Mesodermal cell (in vitro differentiated cells): ENCODE data around the gene PSMA8.
"Not testable (repeated sequence)": the region's sequence is repeated elsewhere in the genome, so short reads cannot be mapped to it uniquely, and the experiment has no call there.

Source experiments
- H3K27ac ChIP-seq: 2 replicates; pipeline ENCODE4 v1.7.0; 2013; ENCODE audit warnings: mild to moderate bottlenecking, low read depth, low read length, moderate library complexity; ENCODE audit not compliant: severe bottlenecking
- H3K36me3 ChIP-seq: 2 replicates; pipeline ENCODE4 v1.7.1; 2013; ENCODE audit warnings: mild to moderate bottlenecking, low read length, moderate library complexity; ENCODE audit not compliant: control insufficient read depth, insufficient read depth
- H3K4me1 ChIP-seq: one replicate; pipeline ENCODE4 v1.7.1; 2013; ENCODE audit warnings: mild to moderate bottlenecking, low read length; ENCODE audit not compliant: insufficient read depth, control insufficient read depth, poor library complexity, severe bottlenecking
- H3K4me3 ChIP-seq: 2 replicates; pipeline ENCODE4 v1.7.0; 2013; ENCODE audit warnings: low read length, control low read depth, mild to moderate bottlenecking; ENCODE audit not compliant: insufficient read depth, poor library complexity, severe bottlenecking; ENCODE audit errors: extremely low read depth
- H3K9me3 ChIP-seq: 2 replicates; pipeline ENCODE4 v1.7.1; 2013; ENCODE audit warnings: mild to moderate bottlenecking, low read length, moderate library complexity; ENCODE audit not compliant: control insufficient read depth
- WGBS, 2 experiments: methylation state at CpG; one replicate each; pipeline ENCODE4 v1.1.5; 2013; ENCODE audit warnings: missing lambda C conversion rate in 2 of 2; ENCODE audit not compliant: insufficient coverage in 2 of 2; 5-methylcytosine and 5-hydroxymethylcytosine counted together

The PSMA8 gene

GRCh38 chr18:26104035-26104434 is 29.6 kb upstream of the PSMA8 start:
- Histone ChIP-seq H3K27ac (no peak overlapping the region), H3K4me1 (no peaks in the 10 kb centered on the region), H3K36me3 (no peaks in the 10 kb centered on the region), H3K9me3 (no peaks in the 10 kb centered on the region), H3K4me3 (no peak overlapping the region)
- 100% methylated on average over 1 of the region's 1 CpG; no CpG with 5 or more reads in 1 of the 2 experiments for WGBS, 2 experiments

GRCh38 chr18:26119246-26119645 is 14.4 kb upstream of the PSMA8 start:
- WGBS, 2 experiments: 89 to 95% methylated on average over 3 to 5 of the region's 5 CpGs
- H3K4me1 ChIP-seq: no peaks in the 10 kb centered on the region
- H3K4me3 ChIP-seq: no peak overlapping the region
- peaks cover 6% of the 10 kb centered on the region for H3K9me3 ChIP-seq
- H3K27ac ChIP-seq: no peak overlapping the region
- H3K36me3 ChIP-seq: no peaks in the 10 kb centered on the region

GRCh38 chr18:26121476-26121875 is 12.2 kb upstream of the PSMA8 start:
- 100% methylated on average over 1 of the region's 1 CpG for WGBS, 2 experiments
- peaks cover 6% of the 10 kb centered on the region for H3K9me3 ChIP-seq
- no peak overlapping the region for H3K27ac ChIP-seq
- H3K4me3 ChIP-seq: no peak overlapping the region
- no peaks in the 10 kb centered on the region for H3K36me3 ChIP-seq
- no peaks in the 10 kb centered on the region for H3K4me1 ChIP-seq

- H3K27ac ChIP-seq, H3K4me3 ChIP-seq, H3K9me3 ChIP-seq, H3K36me3 ChIP-seq, H3K4me1 ChIP-seq: not testable (repeated sequence)
- WGBS, 2 experiments: 80 to 88% methylated on average over 1 to 2 of the region's 2 CpGs
These were observed 11.7 kb upstream of the PSMA8 start for GRCh38 chr18:26121994-26122393.

GRCh38 chr18:26127786-26128185 is 5.9 kb upstream of the PSMA8 start:
- WGBS, 2 experiments: 74 to 82% methylated on average over 2 to 5 of the region's 5 CpGs
- H3K27ac ChIP-seq: no peak overlapping the region
- no peak overlapping the region for H3K4me3 ChIP-seq
- no peaks in the 10 kb centered on the region for H3K4me1 ChIP-seq
- no peaks in the 10 kb centered on the region for H3K9me3 ChIP-seq
- H3K36me3 ChIP-seq: no peaks in the 10 kb centered on the region

GRCh38 chr18:26128192-26128591 is 5.5 kb upstream of the PSMA8 start:
- WGBS, 2 experiments: 86 to 100% methylated on average over 1 of the region's 2 CpGs
- not testable (repeated sequence) for H3K27ac ChIP-seq

GRCh38 chr18:26134107-26134506 is 438 bp downstream of the PSMA8 start:
- no peak overlapping the region for H3K4me3 ChIP-seq
- WGBS, 2 experiments: 90 to 100% methylated on average over 2 of the region's 6 CpGs
- no peaks in the 10 kb centered on the region for H3K4me1 ChIP-seq
- H3K36me3 ChIP-seq: no peaks in the 10 kb centered on the region
- H3K9me3 ChIP-seq: no peaks in the 10 kb centered on the region
- H3K27ac ChIP-seq: no peak overlapping the region

More at GRCh38 chr18:26128192-26128591, 5.5 kb upstream of the PSMA8 start:
- H3K9me3 ChIP-seq, H3K36me3 ChIP-seq, H3K4me1 ChIP-seq, H3K4me3 ChIP-seq: not testable (repeated sequence)

GRCh38 chr18:26135548-26135947 is 1.9 kb downstream of the PSMA8 start:
- Histone ChIP-seq H3K9me3 (no peaks in the 10 kb centered on the region), H3K4me3 (no peak overlapping the region), H3K36me3 (no peaks in the 10 kb centered on the region), H3K4me1 (no peaks in the 10 kb centered on the region), H3K27ac (no peak overlapping the region)
- 88 to 100% methylated on average over 1 of the region's 1 CpG for WGBS, 2 experiments

GRCh38 chr18:26157326-26157725 is 23.7 kb downstream of the PSMA8 start:
- Histone ChIP-seq H3K36me3 (no peaks in the 10 kb centered on the region), H3K4me1 (no peaks in the 10 kb centered on the region), H3K9me3 (no peaks in the 10 kb centered on the region), H3K4me3 (no peak overlapping the region), H3K27ac (no peak overlapping the region)
- 68% methylated on average over 3 of the region's 3 CpGs for WGBS, 2 experiments

GRCh38 chr18:26159353-26159752 is 25.7 kb downstream of the PSMA8 start:
- Histone ChIP-seq H3K36me3 (no peaks in the 10 kb centered on the region), H3K4me1 (no peaks in the 10 kb centered on the region), H3K4me3 (no peak overlapping the region), H3K27ac (no peak overlapping the region), H3K9me3 (no peaks in the 10 kb centered on the region)
- WGBS, 2 experiments: no CpG with 5 or more reads among the region's 3 CpGs

GRCh38 chr18:26164571-26164970 is 30.9 kb downstream of the PSMA8 start:
- no peaks in the 10 kb centered on the region for H3K9me3 ChIP-seq
- no peak overlapping the region for H3K4me3 ChIP-seq
- H3K27ac ChIP-seq: no peak overlapping the region
- WGBS, 2 experiments: 86% methylated on average over 2 of the region's 2 CpGs; no CpG with 5 or more reads in 1 of the 2 experiments
- no peaks in the 10 kb centered on the region for H3K4me1 ChIP-seq
- no peaks in the 10 kb centered on the region for H3K36me3 ChIP-seq
